Spleen (tissue), 11 donors: ENCODE results near the gene AKAP9. TPM values are rescaled to one million over a fixed set of nuclear protein-coding genes. Genes with fewer than 3 reads are reported as not detected.
"Not testable (repeated sequence)": the region's sequence is repeated elsewhere in the genome, so short reads cannot be mapped to it uniquely, and the experiment has no call there.

Source experiments
- DNase-seq: peaks from one replicate; pipeline ENCODE4 v3.0.0-alpha.2; 2020
- H3K27ac ChIP-seq, 8 donors: fragments of 200-600 bp; sonication (generic) in 7 of 8; 1 replicate in 4 of 8; 2 replicates in 4 of 8; pipeline versions ENCODE4 v1.5.0 to v1.8.0; 2016 to 2021; ENCODE audit warnings: inconsistent platforms in 4 of 8, mild to moderate bottlenecking in 4 of 8, moderate library complexity in 1 of 8
- H3K27me3 ChIP-seq, 7 donors: fragments of 200-600 bp; sonication (generic) in 6 of 7; replicated peaks in 1 of 7; 1 replicate in 4 of 7; 2 replicates in 3 of 7; pipeline versions ENCODE4 v1.5.0 to v1.8.0; 2016 to 2021; ENCODE audit warnings: inconsistent platforms in 3 of 7, mild to moderate bottlenecking in 1 of 7
- H3K36me3 ChIP-seq, 6 donors: fragments of 200-600 bp; sonication (generic) in 5 of 6; 1 replicate in 4 of 6; 2 replicates in 2 of 6; pipeline versions ENCODE4 v1.5.0 to v1.8.0; 2016 to 2021; ENCODE audit warnings: inconsistent platforms in 2 of 6
- H3K4me1 ChIP-seq, 6 donors: fragments of 200-600 bp; sonication (generic) in 5 of 6; 1 replicate in 3 of 6; 2 replicates in 3 of 6; pipeline versions ENCODE4 v1.5.0 to v1.8.0; 2016 to 2021; ENCODE audit warnings: inconsistent platforms in 3 of 6
- H3K4me3 ChIP-seq, 8 donors: fragments of 200-600 bp; sonication (generic) in 7 of 8; 1 replicate in 4 of 8; 2 replicates in 4 of 8; pipeline versions ENCODE4 v1.5.0 to v1.8.0; 2016 to 2021; ENCODE audit warnings: inconsistent platforms in 4 of 8, mild to moderate bottlenecking in 4 of 8, moderate library complexity in 2 of 8
- H3K9me3 ChIP-seq, 8 donors: fragments of 200-600 bp; sonication (generic) in 7 of 8; 1 replicate in 4 of 8; 2 replicates in 4 of 8; pipeline versions ENCODE4 v1.5.0 to v1.8.0; 2016 to 2021; ENCODE audit warnings: inconsistent platforms in 4 of 8
- POLR2A ChIP-seq, 3 donors: fragments of 450-650 bp; IDR thresholded peaks; one replicate each; pipeline ENCODE4 v1.5.1; 2017; ENCODE audit warnings: antibody characterized with exemption in 3 of 3, mild to moderate bottlenecking in 1 of 3
- POLR2AphosphoS5 ChIP-seq, 3 donors: sonication (generic); formaldehyde crosslinking; IDR thresholded peaks; one replicate each; pipeline ENCODE4 v1.5.1; 2017; ENCODE audit warnings: antibody characterized with exemption in 3 of 3
- WGBS, 5 donors: extraction: QIAGEN DNeasy Blood & Tissue Kit in 3 of 5; methylation state at CpG; one replicate each; pipeline versions ENCODE4 v1.1.5 to v1.1.7; 2013 to 2018; 5-methylcytosine and 5-hydroxymethylcytosine counted together
- intact Hi-C: fragments of 100-400 bp; cut with DNase I; formaldehyde crosslinking; loops from one replicate; pipeline ENCODE4 v1.15.0; 2023; ENCODE audit warnings: low total_unique reads
- polyA plus RNA-seq, 3 donors: library from polyadenylated mRNA; stranded (reverse); fragments of 200-250 nt; gene quantifications; one replicate each; pipeline ENCODE4 v1.2.1, GENCODE V29; 2013
- total RNA-seq, 7 donors: library from RNA; depleted of rRNA in 3 of 7; stranded (reverse); fragments of >200 nt in 3 of 7; fragmentation: NEBNext Ultra II Directional in 4 of 7; extraction: Animal tissue kit (Norgen Biotek cat#: 25700) in 4 of 7; gene quantifications; one replicate each; pipeline versions ENCODE4 v1.1.0 to v1.2.1, GENCODE V29; 2016 to 2021
- TF ChIP-seq, protein P1 (sequence below), 11 experiments: fragments of 200-600 bp in 7 of 11; fragments of 450-650 bp in 4 of 11; sonication (generic) in 4 of 11; IDR thresholded peaks in 8 of 11; conservative IDR thresholded peaks in 3 of 11; 1 replicate in 7 of 11; 2 replicates in 4 of 11; pipeline versions ENCODE4 v1.4.0 to v1.8.0; 2016 to 2021; ENCODE audit warnings: antibody characterized with exemption in 11 of 11, inconsistent platforms in 4 of 11, mild to moderate bottlenecking in 1 of 11
- donor health status: healthy with polysubstance abuse.
- donor health status: DM: no; HTN: no; CAD: no; lungs with moderate emphysema.
- donor health status: DM: no; HTN: no; CAD: no.
- donor health status: Bipolar disorder and iron deficiency.
- donor health status: healthy.
- donor health status: DM: no; HTN: no; CAD: no.
- donor health status: DM: yes; HTN: yes; CAD: no.

AKAP9 gene
- total and polyA plus RNA-seq, 10 donors = 7.5 to 100 (median 68.5) TPM

DNA sequence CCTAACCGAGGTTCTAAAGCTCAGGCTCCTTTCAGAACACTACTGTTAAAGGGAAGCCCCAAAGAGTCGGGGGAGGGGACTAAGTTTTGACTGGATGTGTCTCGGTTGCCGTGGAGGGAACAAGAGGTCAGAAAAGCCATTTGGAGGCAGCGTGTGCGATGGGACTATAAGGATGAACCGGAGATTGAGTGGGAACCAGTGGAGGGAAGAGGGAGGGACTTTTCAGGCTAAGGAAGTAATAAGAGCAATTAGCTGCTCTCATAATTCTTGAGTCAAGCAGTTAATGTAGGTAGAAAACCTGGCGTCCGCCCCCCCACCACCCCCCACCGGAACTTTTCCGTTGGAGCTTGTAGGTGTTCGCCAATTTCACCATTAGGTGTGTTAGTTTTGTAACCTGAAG lies 491 bp upstream of the AKAP9 start:
- no peak for DNase-seq
- WGBS, 5 donors = 0 to 1% (median 0%) methylated on average over 12 of the region's 12 CpGs
- Histone ChIP-seq H3K4me1 (peaks cover 7 to 56% (median 38%) of the 10 kb centered on the region in 6 donors), H3K27me3 (no peaks in the 10 kb centered on the region), H3K4me3 (peak overlapping the region; percentile 62 to 84 (median 72)), H3K27ac (peak overlapping the region; percentile 88 to 96 (median 94)), H3K36me3 (no peaks in the 10 kb centered on the region), H3K9me3 (no peaks in the 10 kb centered on the region)
- intact Hi-C loops = no loop called here
- TF ChIP-seq POLR2A (IDR thresholded peaks at IDR 0.05) = no peak
- no peak for TF ChIP-seq POLR2AphosphoS5 (IDR thresholded peaks at IDR 0.05)
- TF ChIP-seq, protein P1, sequence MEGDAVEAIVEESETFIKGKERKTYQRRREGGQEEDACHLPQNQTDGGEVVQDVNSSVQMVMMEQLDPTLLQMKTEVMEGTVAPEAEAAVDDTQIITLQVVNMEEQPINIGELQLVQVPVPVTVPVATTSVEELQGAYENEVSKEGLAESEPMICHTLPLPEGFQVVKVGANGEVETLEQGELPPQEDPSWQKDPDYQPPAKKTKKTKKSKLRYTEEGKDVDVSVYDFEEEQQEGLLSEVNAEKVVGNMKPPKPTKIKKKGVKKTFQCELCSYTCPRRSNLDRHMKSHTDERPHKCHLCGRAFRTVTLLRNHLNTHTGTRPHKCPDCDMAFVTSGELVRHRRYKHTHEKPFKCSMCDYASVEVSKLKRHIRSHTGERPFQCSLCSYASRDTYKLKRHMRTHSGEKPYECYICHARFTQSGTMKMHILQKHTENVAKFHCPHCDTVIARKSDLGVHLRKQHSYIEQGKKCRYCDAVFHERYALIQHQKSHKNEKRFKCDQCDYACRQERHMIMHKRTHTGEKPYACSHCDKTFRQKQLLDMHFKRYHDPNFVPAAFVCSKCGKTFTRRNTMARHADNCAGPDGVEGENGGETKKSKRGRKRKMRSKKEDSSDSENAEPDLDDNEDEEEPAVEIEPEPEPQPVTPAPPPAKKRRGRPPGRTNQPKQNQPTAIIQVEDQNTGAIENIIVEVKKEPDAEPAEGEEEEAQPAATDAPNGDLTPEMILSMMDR (IDR thresholded peaks at IDR 0.05 in 8 of 11, conservative IDR thresholded peaks at IDR 0.05 in 3 of 11) = peak in 1 of 11 experiments; percentile 3

GRCh38 chr7:91941450-91941849 lies 788 bp downstream of the AKAP9 start:
- Histone ChIP-seq H3K27ac (peak overlapping the region; percentile 88 to 96 (median 94)), H3K4me1 (peaks cover 7 to 69% (median 50%) of the 10 kb centered on the region in 6 donors), H3K4me3 (peak overlapping the region; percentile 62 to 84 (median 72)), H3K27me3 (no peaks in the 10 kb centered on the region), H3K9me3 (no peaks in the 10 kb centered on the region), H3K36me3 (no peaks in the 10 kb centered on the region)
- intact Hi-C loops = no loop called here
- DNase-seq = no peak
- 4 to 8% (median 7%) methylated on average over 7 of the region's 7 CpGs for WGBS, 5 donors
- no peak for TF ChIP-seq POLR2AphosphoS5 (IDR thresholded peaks at IDR 0.05)
- no peak for TF ChIP-seq POLR2A (IDR thresholded peaks at IDR 0.05)
- TF ChIP-seq, protein P1 (IDR thresholded peaks at IDR 0.05 in 8 of 11, conservative IDR thresholded peaks at IDR 0.05 in 3 of 11) = no peak

DNA sequence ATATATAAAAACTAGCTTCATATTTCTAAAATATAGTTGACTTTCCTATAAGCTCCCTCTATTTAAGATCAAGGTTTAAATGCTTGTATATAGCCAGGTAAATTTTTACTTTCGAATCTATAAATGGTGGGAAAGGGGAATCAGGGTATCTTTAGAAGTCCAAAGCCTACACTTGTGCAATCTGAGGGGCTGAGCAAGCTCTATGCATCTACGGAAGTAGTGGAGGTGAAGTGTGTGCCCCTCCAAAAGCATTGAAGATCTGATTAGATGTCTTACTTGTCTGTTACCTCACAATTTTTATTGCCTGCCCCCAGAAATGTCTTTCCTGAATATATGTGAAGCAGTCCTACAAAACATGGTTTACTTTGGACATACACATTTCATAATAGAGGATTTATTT lies 1.6 kb downstream of the AKAP9 start:
- WGBS, 5 donors = 43 to 67% (median 57%) methylated on average over 2 of the region's 2 CpGs
- intact Hi-C loops = no loop called here

GRCh38 chr7:91944970-91945369 lies 4.3 kb downstream of the AKAP9 start:
- Histone ChIP-seq H3K4me1 (peaks cover 7 to 65% (median 49%) of the 10 kb centered on the region in 6 donors), H3K27ac (peak overlapping the region in 5 of 8 donors; percentile 42 to 71 (median 44))
- H3K27me3 ChIP-seq, H3K36me3 ChIP-seq, H3K4me3 ChIP-seq, H3K9me3 ChIP-seq, DNase-seq, intact Hi-C loops: not testable (repeated sequence)
- WGBS, 5 donors = 93 to 97% (median 95%) methylated on average over 5 of the region's 5 CpGs

More for the DNA sequence above, 1.6 kb downstream of the AKAP9 start:
- peaks cover 7 to 75% (median 53%) of the 10 kb centered on the region in 6 donors for H3K4me1 ChIP-seq
- H3K9me3 ChIP-seq = no peaks in the 10 kb centered on the region
- TF ChIP-seq POLR2A (IDR thresholded peaks at IDR 0.05) (no peak), POLR2AphosphoS5 (IDR thresholded peaks at IDR 0.05) (no peak)
- TF ChIP-seq, protein P1 (IDR thresholded peaks at IDR 0.05 in 8 of 11, conservative IDR thresholded peaks at IDR 0.05 in 3 of 11) = no peak
- H3K36me3 ChIP-seq = no peaks in the 10 kb centered on the region
- H3K27me3 ChIP-seq = no peaks in the 10 kb centered on the region
- peak overlapping the region in 3 of 8 donors; percentile 20 to 95 (median 93) for H3K27ac ChIP-seq
- H3K4me3 ChIP-seq = peak overlapping the region in 3 of 8 donors; percentile 0 to 84 (median 70)
- DNase-seq = no peak
